HG03108 (cell line): ENCODE data around the gene ERCC2.

ENCODE experiments used
- ATAC-seq: cut with Tn5 transposase; IDR thresholded peaks from one replicate; pipeline ENCODE4 v1.9.1; 2021; ENCODE audit warnings: moderate library complexity; ENCODE audit not compliant: unreplicated experiment

Gene ERCC2

GRCh38 chr19:45355910-45356309 lies 14.5 kb downstream of the ERCC2 start:
- ATAC-seq: no peak

GRCh38 chr19:45355402-45355801 lies 15.0 kb downstream of the ERCC2 start:
- no peak for ATAC-seq

DNA sequence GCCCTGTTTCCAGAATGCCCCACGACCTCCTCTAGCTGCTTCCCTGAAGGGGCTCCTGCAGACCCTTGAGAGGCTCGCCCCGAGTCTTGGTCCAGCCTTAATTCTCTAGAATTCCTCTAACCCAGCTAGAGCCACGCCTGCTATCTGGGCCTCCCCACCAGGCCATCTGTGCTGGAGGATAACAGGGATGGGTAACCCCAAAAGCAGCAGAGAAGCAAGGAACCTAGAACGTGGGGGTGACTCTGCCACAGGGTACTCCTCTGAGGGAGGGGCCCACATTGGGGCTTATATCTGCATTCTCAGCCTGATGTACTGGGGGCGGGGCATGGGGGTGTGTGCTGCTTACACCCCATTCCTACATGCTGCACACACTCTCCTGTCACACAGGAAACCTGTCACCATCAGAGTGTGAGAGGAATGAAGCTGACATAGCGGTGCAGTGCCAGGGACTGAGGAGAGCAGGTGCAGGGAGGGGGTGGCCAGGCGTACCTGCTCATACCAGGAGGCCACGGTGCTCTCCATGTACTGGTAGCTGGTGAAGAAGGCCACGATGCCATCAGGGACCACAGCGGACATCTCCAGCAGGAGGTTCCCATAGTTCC lies 16.0 kb downstream of the ERCC2 start:
- no peak for ATAC-seq

GRCh38 chr19:45352914-45353796 lies 17.2 kb downstream of the ERCC2 start:
- no peak for ATAC-seq

DNA sequence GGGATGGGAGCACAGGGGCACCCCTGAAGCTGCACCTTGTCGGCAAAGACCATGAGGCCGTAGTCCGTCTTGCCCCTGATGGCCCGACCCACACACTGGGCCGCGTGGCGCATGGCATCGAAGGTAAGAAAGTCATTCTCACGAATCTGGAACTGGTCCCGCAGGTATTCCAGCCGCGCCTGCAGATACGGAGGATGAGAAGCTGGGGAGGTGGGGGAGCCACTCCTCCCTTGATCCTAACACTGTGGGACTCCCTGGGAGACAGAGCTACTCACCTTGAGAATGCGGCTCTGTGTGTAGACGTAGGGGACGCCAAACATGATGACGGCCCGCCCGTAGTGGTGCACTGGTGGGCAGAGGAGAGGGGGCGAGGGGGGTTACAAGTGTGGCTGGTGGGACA lies 17.9 kb downstream of the ERCC2 start:
- no peak for ATAC-seq

DNA sequence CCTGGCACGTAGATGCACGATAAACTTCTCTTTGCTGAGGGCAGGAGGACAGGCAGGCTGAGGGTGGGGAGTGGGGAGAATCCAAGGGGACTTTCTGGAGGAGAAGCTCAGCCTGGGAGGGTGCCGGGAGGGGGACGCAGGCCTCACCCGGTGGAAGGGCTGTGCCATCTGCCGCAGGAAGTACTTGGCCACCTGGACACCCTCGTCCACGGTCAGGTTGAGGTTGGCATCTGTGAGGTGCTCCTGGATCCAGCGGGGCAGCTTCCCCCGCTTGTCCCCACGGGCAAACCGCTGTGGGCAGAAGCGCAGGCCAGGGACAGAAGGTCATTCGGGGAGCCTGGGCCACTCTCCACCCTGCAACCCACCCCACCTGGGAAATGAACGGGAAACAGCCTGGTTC lies 18.3 kb downstream of the ERCC2 start:
- ATAC-seq: no peak

DNA sequence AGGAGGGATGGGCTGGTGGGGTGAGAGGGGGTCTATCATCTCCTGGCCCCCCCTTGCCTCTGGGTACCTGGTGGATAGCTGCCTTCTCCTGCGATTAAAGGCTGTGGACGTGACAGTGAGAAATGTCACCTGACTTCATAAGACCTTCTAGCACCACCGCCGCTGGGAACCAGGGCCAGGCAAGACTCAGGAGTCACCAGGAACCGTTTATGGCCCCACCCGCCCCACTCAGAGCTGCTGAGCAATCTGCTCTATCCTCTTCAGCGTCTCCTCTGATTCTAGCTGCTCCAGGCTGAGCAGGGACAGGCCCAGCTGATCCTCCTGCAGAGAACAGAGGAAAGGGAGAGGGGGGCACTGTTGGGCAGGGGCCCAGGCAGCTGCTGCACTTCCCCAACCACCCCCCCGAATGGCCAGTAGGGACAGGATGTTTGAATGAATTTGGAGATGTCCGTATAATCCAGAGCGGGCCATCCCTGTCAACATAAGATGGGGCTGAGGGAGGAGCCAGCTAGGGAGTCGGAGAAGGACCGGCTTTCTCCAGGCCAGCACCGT lies 18.9 kb downstream of the ERCC2 start:
- no peak for ATAC-seq

DNA sequence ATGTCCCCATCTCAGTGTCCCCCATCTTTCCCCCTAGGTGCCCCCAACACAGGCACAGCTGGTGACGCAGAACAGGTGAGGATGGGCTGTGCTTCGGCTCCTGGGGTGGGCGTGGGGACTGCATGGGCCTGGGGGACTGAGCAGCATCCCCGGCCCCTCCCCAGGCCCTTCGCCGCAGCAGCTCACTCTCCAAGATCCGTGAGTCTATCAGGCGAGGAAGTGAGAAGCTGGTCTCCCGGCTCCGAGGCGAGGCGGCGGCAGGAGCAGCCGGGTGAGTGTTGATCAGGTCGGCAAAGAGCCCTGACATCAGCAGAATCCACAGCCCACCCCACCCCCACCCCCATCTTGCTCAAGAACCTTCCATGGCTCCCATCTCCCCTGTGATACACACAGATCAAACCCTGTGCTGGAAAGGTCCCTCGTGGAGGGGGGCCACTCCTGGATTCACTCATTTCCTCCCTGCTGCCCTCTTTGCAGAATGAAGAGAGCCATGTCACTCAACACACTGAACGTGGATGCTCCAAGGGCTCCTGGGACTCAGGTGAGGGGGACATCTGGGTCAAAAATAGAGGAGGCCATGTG lies 19.8 kb downstream of the ERCC2 start:
- ATAC-seq: no peak

- no peak for ATAC-seq
These were observed 20.9 kb downstream of the ERCC2 start for GRCh38 chr19:45349430-45349941.

GRCh38 chr19:45349126-45349415 lies 21.3 kb downstream of the ERCC2 start:
- no peak for ATAC-seq

DNA sequence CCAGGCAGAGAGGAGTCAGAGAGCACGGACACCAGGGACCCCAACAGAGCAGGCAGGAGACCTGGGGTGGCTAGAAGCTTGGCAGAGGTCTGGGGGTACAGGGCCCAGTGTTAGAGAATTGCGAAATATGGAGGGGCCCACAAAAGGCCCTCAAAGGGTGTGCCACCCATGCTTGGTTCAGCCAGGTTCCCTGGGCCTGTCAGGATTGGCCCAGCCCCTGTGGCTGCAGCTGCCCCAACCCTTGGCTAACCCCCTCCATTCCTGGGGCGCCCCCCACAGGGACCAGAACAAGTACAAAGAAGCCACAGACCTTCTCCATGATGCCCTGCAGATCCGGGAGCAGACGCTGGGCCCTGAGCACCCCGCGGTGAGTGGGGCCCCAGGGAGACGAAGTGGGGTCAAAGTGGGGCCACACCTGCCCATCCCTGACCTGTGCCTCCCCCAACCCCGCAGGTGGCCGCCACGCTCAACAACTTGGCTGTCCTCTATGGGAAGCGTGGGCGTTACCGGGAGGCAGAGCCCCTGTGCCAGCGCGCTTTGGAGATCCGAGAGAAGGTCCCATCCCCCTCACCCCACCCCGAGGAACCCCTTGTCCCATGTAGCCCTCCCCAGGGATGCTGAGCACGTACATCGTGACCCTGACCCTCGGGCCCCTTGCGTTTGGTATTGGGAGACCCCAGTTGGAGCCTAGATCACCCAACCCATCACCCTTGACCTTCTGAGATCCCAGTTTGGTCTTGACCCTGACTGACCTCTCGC lies 21.8 kb downstream of the ERCC2 start:
- no peak for ATAC-seq

DNA sequence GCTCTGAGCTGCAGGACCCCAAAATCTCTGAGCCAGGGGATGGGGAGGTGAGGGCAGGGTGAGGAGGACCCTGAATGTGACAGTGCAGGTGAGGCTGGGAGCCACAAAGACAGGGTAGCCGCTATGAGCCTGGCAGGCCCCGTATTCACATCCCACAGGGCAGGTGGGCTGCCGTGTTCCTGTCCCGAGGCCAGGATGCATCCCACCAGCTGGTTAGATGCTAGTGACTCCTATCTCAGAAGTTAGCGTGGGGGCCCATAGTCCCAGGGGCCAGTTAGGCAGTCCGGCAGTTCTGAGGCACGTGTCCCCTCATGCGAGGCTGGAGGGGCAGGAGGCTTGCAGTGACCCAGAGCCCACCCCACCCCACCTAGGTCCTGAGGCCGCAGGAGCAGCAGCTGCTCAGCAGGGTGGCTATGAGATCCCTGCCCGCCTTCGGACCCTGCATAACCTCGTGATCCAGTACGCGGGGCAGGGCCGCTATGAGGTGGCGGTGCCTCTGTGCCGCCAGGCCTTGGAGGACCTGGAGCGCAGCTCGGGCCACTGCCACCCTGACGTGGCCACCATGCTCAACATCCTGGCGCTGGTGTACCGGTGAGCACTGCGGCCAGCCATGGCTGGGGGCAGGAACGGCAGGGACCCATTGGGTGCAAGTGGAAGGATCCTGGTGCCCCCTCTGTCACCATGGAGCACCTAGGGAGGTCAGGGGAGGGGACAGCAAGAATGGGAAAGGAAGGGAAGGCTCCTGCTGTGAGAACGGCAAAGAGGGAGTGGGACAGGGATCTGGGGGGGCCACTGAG lies 22.6 kb downstream of the ERCC2 start:
- ATAC-seq: no peak

GRCh38 chr19:45346449-45346848 lies 23.9 kb downstream of the ERCC2 start:
- ATAC-seq: no peak

GRCh38 chr19:45345506-45345860 lies 24.9 kb downstream of the ERCC2 start:
- ATAC-seq: no peak

- no peak for ATAC-seq
These were observed 25.5 kb downstream of the ERCC2 start for GRCh38 chr19:45344621-45345505.

- no peak for ATAC-seq
These were observed 27.5 kb downstream of the ERCC2 start for GRCh38 chr19:45342911-45343310.

GRCh38 chr19:45340899-45341453 lies 29.4 kb downstream of the ERCC2 start:
- ATAC-seq: no peak

- no peak for ATAC-seq
These were observed 30.0 kb downstream of the ERCC2 start, which contains the start of gene KLC3 for GRCh38 chr19:45340232-45340898. KLC3 (plus strand) TSS chr19:45340750; CDS start chr19:45345542, 4,792 bp downstream.
